WI38 (cell line): Measurements from ENCODE around the gene SLC22A13.

ENCODE experiments used
- H3K4me3 ChIP-seq: 2 replicates; pipeline ENCODE4 v1.5.1; 2011; ENCODE audit warnings: low read depth, mild to moderate bottlenecking, control low read depth, low read length
- TF ChIP-seq, protein P1 (sequence below): IDR thresholded peaks from 2 replicates; pipeline ENCODE4 v1.5.1; 2012; ENCODE audit warnings: low read depth, mild to moderate bottlenecking, control low read depth, low read length

Gene SLC22A13, protein sequence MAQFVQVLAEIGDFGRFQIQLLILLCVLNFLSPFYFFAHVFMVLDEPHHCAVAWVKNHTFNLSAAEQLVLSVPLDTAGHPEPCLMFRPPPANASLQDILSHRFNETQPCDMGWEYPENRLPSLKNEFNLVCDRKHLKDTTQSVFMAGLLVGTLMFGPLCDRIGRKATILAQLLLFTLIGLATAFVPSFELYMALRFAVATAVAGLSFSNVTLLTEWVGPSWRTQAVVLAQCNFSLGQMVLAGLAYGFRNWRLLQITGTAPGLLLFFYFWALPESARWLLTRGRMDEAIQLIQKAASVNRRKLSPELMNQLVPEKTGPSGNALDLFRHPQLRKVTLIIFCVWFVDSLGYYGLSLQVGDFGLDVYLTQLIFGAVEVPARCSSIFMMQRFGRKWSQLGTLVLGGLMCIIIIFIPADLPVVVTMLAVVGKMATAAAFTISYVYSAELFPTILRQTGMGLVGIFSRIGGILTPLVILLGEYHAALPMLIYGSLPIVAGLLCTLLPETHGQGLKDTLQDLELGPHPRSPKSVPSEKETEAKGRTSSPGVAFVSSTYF

DNA sequence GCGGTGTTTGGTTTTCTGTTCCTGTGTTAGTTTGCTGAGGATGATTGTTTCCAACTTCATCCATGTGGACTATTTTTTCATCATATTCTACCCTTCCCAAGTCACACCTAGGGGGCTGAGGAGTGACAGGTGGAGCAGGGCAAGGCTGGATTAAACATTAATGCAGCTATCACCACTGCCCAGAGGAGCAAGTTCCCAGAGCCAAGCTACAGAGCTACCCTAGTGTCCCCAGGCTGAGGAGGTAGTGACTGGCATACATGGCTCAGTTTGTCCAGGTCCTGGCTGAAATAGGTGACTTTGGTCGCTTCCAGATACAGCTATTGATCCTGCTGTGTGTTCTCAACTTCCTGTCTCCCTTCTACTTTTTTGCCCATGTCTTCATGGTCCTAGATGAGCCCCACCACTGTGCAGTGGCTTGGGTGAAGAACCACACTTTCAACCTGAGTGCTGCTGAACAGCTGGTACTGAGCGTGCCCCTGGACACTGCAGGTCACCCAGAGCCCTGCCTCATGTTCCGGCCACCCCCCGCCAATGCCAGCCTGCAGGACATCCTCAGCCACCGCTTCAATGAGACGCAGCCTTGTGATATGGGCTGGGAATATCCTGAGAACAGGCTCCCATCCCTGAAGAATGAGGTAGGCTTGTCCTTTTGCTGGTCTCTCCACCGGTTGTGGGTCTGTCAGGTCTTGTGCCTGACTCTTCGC is at the start of gene SLC22A13:
Gene SLC22A13, plus strand, starts transcription at position 209 of the 704 bp plus-strand sequence. Its CDS starts 49 bp downstream, at position 258.
- no peak within 1 kb of the TSS for H3K4me3 ChIP-seq
- TF ChIP-seq, protein P1, sequence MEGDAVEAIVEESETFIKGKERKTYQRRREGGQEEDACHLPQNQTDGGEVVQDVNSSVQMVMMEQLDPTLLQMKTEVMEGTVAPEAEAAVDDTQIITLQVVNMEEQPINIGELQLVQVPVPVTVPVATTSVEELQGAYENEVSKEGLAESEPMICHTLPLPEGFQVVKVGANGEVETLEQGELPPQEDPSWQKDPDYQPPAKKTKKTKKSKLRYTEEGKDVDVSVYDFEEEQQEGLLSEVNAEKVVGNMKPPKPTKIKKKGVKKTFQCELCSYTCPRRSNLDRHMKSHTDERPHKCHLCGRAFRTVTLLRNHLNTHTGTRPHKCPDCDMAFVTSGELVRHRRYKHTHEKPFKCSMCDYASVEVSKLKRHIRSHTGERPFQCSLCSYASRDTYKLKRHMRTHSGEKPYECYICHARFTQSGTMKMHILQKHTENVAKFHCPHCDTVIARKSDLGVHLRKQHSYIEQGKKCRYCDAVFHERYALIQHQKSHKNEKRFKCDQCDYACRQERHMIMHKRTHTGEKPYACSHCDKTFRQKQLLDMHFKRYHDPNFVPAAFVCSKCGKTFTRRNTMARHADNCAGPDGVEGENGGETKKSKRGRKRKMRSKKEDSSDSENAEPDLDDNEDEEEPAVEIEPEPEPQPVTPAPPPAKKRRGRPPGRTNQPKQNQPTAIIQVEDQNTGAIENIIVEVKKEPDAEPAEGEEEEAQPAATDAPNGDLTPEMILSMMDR: no peak

DNA sequence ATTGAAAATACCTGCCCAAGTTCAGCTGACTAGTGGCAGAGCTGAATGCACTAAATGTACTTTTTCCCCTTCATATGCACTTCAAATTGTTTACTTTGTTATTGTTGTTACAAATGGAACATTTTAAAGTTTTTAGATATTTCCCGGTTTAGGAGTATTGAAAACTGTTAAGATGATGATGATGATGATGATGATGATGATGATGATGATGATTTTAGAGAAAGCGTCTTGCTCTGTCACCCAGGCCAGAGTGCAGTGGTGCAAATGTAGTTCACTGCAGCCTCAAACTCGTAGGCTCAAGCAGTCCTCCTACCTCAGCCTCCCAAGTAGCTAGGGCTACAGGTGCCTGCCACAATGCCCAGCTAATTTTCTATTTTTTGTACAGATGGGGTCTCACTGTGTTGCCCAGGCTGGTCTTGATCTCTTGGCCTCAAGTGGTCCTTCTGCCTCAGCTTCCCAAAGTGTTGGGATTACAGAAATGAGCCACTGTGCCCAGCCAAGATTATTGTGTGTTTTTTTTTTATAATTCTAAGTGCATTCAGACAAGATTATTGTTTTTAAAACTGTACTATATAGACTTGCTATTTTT is 45.9 kb upstream of the SLC22A13 start:
- TF ChIP-seq, protein P1: no peak
- no peak overlapping the region for H3K4me3 ChIP-seq

DNA sequence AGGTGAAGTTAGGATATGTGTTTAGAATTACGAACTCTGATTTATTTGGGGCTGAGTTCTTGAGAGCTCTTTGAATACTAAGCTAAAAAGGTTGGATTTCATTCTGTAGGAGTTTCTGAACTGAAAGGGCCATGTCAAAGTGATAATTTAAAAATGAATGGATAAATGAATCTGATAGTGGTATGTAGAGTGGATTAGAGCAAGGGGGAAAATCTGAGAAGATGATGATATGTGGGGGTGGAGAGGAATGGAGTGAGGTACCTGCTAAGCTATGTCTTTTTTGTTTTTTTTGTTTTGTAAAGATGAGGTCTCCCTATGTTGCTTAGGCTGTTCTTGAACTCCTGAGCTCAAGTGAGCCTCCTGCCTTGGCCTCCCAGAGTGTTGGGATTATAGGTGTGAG is 44.6 kb upstream of the SLC22A13 start:
- no peak overlapping the region for H3K4me3 ChIP-seq
- TF ChIP-seq, protein P1: no peak

DNA sequence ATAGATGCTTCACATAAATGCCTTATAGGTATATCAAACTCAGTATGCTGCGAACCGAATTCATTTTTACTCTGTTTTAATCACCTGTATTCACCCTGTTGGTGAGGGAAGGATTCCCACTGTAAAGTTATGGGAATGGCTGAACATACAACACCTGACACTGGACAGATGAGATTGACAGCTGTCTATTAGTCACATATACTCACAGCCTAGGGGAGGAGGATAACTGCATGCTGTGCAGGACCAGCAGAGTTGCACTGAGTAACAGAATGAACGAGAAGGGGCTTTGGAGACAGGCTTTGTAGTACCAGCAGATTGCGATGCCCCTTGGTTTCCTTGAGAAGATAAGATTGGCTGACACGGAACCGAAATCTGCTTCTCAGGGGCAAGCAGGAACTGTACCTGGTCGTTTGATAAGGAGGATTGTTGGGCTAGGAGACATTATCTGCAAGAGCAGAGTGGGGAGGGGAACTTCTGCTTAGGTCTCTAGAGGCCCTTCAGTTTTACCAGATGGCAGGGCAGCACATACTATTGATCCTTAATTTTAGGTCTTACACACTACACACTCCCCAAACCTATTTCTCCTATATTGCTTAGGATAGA is 43.5 kb upstream of the SLC22A13 start:
- TF ChIP-seq, protein P1: no peak
- H3K4me3 ChIP-seq: no peak overlapping the region

DNA sequence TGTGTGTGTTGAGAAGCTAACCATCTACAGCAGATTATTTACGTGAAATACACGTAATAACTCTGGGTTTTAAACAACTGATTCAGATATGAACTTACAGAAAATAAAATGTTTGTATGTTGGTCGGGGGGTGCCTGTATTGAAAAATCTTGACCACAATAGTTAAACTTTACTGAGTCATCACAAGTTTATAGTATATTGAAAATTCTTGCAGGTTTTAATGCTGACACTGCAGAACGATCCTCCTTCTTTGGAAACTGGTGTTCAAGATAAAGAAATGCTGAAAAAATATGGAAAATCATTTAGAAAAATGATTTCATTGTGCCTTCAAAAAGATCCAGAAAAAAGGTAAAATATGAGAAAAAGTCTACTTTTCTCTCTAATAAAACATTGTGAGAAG is 41.3 kb upstream of the SLC22A13 start:
- TF ChIP-seq, protein P1: no peak
- no peak overlapping the region for H3K4me3 ChIP-seq

DNA sequence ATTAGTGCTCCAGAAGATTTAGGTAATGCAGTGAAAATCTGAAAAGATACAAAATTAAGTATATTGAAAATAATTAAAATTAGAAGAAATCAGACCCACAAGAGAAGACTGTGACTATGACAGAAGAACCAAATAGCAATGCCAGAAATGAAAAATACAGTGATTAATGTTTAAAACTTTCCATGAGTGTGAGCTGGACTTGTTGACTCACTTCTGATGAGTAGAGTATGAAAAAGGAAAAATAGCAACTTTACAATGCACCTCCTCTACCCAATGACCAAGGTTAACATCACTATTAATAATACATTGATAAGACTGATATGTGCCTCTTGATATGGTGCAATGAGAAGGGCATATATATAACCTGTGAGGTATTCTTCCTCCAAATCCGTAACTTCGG is 39.3 kb upstream of the SLC22A13 start:
- TF ChIP-seq, protein P1: no peak
- H3K4me3 ChIP-seq: no peak overlapping the region
